DLD1 (cell line): ENCODE results near the gene PHACTR3.

Experiments
- in situ Hi-C: cut with HindIII; loops from 2 replicates; pipeline ENCODE4 v1.10.0; 2017; ENCODE audit warnings: low sequenced_read_pairs

PHACTR3 gene

DNA sequence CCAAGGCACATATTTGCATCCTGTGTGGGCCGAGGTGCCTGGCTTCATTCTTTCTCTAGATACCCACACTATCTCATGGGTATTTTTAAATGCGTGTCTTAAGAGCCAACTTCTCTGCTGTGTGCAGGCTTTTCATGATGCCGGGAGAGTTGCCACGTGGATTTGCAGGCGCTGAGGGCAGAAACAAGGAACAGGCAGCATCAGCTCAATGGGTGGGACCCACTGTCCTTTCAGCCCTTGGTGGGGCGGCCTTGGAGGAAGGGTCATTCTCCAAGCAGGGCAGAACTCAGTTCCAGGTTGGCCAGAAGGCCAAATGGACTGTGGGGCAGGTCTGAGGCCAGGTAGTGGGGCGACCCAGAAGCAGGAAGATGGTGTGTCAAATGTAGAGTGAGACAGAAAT, 84.7 kb downstream of the PHACTR3 start:
- in situ Hi-C loops = no loop called here

DNA sequence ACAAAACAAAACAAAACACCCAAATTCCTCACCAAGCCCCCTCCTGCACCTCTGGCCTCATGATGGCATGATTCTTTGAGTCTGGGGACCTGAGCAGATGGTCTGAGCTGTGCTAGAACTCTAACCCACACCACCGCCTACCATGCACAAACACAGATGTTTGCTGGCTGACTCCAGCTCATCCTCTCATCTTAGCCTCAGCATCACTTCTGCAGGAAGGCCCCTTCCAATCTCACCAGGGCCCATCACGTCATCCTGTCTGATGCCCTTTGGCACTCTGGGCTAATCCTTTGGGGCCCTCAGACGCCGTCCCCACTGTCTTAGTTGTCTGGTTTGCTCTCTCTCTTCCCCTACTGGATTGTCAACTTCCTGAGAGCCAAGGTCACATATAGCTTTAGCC, 85.8 kb downstream of the PHACTR3 start:
- in situ Hi-C loops = no loop called here

DNA sequence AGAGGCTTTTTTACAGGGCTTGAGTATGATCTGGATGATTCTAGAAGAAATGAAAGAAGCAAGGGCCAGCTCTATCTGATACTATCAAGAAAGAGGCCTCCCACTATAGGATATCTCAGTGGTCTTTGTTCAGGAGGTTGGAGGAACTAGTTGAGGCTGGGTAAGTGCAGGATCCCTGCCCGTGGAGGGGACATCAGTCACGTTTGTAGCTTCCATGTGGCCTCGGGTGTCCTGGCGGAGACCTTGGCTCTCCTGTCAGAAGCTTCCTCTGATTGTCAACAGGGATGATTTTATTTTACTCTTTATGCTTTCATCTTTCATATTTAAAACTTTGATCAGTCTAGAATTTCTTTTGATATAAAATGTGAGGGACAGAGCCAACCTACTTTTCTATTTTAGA, 86.6 kb downstream of the PHACTR3 start:
- in situ Hi-C loops = no loop called here

DNA sequence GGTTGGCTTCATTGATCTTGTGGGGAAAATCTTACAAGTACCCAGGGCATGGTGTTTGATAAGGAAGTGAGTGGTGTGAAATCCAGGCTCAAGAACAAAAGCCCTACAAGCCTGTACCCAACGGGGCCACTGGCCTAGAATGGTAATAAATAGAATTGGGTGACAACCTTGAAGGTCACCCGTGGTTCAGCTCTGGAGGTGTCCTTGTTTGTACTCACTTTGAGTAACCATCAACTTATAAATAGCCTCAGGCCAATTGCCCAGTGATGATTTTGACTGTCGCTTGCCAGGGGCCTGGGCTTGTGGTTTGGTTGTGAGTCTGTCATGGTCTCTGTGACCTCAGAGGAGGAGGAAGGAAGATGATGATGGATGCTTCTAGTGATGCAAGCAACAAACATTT, 87.8 kb downstream of the PHACTR3 start:
- in situ Hi-C loops = no loop called here

DNA sequence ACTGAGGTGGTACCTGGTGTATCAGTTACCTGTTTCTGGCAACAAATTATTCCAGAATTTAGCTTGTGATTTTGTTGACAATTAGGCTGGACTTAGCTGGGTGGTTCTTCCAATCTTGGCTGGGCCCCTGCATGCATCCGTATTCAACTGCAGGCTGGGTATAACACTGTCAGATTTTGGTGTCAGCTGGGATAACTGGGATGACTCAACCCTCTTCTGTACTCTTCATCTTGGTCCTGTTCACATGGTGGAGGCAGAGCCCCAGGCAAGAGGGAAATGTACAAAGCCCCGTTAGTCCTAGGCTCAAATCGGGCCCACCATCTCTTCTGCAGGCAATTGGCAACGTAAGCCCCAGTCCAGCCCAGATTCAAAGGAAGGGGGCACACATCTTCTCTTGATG, 89.2 kb downstream of the PHACTR3 start:
- in situ Hi-C loops = no loop called here

DNA sequence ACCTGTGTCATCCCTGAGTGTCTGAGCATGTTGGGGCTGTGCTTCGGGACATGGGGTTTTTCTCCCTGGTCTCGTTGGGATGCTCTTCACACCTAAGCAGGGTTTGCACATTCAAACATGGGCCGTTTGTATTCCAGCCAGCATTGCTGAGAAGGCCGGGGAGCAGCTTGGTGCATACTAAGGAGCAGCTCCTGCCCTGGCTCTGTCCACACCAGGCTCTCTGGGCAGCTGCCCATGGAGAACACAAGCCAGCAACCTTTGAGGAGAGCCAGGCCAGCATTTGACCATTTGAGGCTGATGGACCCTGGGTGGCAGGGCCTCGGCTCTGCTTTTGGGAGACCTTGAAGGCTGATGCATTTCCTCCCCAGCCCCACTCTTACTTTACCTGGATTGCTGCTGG, 92.1 kb downstream of the PHACTR3 start:
- in situ Hi-C loops = no loop called here

DNA sequence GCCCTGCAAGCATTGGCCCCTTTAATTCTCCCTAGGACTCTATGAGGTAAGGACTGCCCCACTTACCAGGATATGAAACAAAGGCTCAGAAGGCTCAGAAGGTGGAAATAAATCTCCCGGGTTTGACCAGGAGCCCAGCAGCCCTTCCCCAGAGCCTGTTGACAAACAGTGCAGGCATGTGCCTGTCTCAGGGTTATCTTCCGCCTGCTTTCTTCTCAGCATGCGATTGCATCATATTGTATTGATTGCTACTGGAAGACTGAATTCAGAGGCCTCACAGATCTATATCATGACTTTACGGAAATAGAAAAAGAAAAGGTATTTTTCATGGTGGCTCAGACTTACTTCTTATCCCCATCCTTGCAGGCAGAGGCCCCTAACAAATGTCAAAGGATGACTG, 92.7 kb downstream of the PHACTR3 start:
- in situ Hi-C loops = no loop called here

DNA sequence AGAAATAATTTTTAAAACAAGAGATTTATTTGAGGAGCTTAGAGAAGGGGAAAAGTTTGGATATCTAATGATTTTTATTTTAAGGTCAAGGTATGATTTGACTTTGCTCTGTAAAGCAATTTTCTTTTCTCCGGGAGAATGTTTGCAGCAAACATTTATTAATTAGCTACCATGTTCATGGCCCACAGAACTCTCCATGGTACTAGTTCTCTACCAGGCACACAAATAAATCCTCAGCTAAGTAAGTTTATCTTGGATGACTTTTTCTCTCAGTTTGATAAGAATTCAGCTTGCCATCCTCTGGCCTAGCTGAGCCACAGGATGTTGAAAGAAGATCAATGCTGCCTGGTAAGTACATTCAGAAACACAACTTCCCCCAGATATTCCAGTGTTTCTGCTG, 94.3 kb downstream of the PHACTR3 start:
- in situ Hi-C loops = no loop called here

DNA sequence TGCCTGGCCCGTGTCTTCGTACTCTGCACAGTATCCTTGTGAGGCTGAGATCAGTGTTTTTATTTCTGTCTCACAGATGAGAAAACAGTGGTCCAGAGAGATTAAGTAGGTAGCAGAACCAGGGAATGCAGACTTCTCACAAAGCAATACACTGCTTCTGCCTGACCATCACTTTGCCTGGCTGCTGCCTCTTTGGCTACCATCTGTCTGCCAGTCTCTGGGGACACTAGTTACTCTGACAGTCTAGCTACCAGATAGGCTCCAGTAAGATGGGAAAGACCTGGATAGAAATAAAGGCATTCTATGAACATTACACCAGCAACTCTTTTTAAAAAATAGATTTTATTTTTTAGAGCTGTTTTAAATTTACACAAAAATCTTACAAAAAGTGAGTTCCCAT, 96.9 kb downstream of the PHACTR3 start:
- in situ Hi-C loops = no loop called here

DNA sequence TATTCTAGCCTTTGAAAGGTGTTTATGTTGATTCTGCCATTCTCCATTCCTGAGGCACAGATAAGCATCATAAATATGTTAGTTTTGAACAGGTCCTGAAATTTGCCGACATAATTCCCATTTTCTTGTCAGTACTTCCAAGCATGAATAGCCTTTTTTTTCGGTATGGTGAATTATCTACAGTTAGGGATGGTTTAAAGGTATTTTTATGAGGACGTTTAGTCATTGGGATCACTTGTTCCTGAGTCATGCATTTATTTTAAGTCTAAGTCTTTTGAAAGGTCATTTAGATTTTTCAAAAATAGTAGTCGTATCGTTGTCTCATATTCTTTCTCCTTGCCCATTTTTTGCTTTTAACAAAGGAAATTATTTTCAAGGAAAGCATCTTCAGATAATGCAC, 98.7 kb downstream of the PHACTR3 start:
- in situ Hi-C loops = no loop called here

DNA sequence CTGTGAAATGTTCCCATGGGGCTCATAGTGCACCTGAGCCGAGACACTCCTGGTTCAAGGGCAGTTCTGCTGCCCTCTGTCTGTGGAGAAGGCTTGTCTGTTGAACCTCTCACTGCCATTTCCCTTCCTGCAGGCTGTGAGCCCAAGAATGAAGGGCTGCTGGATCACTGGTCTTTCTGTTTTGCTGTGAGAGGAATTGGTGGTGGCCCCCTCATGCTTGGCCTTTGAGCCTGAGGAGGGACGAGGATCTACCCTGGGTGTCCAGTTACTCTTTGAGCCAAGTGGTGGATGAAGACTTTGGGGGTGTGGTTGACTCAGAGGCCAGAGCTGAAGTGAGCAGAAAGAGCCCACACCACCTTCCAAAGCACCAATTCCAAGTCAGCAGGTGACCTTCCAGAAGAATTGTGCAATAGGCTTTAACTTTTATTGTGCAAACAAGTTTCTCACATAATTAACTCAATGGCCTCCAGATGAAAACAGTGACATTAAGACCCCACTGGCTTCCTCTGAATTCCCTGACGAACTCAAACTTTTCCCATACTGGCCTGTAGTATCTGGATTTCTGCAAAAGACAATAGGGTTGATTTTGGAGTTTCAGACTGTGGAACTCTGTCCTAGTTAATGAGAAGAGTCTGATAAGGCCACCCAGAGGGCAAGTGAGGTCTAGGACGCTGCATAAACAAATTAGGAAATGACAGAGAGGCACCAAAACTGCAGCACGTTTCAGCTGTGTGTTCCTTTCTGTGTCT, 101.5 kb downstream of the PHACTR3 start:
- in situ Hi-C loops = no loop called here

DNA sequence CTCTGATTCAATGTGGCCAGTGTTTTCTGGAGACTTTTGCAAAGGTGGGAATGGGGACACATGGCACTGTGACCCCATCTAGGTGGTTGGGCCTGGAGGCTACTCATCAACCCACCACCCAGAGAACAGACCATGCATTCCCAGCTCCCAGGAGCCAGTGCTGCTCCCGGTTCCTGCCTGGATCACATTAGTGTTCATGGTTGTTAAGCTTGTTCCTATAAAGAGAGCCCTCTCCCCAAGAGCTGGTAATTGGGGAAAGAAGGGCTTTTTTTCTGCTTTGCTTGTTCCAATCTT, 102.0 kb downstream of the PHACTR3 start:
- in situ Hi-C loops = no loop called here

DNA sequence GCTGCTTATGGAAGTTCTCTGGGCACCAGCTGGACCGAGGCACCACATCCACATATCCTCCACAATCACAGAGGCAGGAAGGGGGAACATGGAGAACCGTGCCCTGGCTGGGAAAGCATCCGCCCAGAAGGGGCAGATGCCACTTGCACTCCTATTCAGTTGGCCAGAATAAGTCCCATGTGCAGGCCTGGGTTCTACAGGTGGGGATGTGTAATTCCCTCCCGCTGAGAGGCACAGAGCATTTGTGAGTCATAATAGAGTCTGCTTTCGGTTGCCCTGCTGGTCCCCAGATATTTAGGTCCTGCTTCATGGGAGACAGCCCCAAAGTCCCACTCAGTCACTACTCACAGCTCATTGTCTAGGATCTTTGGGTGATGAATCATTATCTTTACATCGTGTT, 104.0 kb downstream of the PHACTR3 start:
- in situ Hi-C loops = no loop called here

DNA sequence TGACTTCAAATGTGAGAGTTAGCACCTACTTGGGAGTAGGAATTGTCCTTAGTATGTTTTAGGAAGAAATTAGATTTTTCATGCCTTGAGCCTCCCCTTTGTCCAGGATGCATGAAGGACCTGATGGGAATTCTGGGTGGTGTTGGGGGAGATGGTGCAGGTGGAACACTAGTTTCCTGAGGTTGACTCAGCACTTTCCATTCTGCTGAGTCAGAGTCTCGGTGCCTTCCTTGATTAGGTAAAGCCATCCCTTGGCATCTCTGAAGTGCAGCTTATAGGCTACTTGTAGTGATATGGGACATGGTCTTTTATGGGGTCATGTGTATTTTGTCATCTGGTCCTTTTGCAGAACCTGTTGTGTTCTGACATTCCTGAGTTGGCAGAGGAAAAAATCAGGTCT, 105.3 kb downstream of the PHACTR3 start:
- in situ Hi-C loops = no loop called here

DNA sequence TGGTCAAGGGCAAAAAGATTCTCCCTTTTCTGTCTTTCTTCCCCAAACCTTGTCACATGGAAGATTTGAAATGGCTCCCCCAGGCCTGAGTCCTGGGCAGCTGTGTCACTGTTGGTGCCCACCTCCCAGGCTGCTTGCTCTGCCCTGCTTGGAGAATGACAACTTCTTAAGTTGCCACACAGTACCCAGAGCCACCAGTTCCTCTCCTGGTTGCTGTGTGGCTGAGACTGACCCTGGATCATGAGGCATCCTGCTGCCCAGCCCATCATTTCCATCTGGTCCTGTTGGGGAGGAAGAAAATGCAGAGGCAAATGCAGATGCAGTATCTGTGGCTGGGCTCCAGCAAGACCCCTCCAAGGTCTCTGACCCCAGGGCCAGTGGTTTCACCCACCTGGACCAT, 113.7 kb downstream of the PHACTR3 start:
- in situ Hi-C loops = no loop called here

DNA sequence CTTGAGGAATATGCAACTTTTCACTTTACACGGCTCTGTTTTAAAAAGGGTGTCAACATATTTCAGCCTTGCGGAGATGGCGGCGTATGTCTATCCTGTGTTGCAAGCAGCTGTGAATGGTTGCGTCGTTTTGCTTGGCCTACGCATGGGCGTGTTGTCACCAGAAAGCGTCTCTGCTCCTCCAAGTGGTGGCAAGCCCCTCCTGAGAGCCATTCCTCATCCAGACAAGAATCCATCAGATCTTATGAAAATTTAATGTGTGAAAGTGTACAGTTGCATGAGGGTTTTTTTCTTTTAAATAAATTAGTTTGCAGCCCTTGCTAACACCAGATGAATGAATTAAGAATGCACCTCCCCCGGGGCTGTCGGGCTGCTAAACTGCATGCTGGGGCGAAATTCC, 114.4 kb downstream of the PHACTR3 start:
- in situ Hi-C loops = no loop called here

DNA sequence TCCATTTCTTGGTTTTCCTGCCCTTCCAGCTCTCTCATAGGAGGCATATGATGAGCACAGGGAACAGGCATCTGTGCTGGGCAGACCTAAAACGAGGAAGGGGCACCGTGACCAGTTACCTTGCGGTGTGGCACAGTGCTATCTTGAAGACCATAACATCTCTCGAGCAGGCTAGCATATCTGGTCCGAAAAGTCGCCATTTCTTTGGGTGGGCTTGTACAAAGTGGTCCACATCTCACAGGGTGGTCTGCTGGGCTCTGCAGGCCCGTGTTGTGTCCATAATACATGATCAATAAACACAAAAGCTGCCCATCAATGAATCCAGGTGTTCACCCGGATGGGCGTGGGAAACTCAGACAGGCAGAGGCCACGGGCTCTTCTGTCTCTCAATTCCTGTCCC, 115.7 kb downstream of the PHACTR3 start:
- in situ Hi-C loops = no loop called here

DNA sequence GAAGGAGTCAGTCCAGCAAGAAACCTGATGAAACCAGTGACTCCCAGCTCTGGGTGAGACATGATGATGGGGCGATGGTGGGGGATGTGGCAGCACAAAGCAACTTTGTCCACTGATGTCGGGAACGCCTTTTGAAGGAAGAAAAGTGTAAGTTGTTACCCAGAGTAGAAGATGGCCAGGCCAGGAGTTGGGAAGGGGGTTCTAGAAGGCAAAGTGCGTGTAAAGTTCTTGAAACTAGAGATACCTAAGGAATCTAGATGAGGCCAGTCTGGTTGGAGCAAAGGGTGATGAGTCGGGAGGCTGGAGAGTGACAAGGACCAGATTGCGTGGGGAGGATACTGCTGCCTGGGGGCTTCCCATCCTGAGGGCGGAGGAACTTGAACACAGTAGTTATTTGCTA, 117.0 kb downstream of the PHACTR3 start:
- in situ Hi-C loops = no loop called here

DNA sequence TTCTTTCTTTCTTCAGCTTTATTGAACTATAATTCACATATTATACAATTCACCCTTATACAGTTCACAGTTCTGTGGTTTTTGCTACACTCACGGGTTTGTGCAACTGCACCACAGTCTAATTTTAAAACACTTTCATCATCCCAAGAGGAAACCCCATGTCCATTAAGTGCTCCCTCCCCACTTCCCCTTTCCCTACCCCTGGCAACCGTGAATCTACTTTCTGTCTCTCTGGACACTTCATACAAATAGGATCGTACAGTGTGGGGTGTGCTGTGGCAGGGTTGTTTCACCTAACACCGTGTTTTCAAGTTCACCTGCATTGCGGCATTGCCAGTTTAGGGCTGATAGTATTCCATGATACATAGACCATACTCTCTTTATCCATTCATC, 118.8 kb downstream of the PHACTR3 start:
- in situ Hi-C loops = no loop called here

DNA sequence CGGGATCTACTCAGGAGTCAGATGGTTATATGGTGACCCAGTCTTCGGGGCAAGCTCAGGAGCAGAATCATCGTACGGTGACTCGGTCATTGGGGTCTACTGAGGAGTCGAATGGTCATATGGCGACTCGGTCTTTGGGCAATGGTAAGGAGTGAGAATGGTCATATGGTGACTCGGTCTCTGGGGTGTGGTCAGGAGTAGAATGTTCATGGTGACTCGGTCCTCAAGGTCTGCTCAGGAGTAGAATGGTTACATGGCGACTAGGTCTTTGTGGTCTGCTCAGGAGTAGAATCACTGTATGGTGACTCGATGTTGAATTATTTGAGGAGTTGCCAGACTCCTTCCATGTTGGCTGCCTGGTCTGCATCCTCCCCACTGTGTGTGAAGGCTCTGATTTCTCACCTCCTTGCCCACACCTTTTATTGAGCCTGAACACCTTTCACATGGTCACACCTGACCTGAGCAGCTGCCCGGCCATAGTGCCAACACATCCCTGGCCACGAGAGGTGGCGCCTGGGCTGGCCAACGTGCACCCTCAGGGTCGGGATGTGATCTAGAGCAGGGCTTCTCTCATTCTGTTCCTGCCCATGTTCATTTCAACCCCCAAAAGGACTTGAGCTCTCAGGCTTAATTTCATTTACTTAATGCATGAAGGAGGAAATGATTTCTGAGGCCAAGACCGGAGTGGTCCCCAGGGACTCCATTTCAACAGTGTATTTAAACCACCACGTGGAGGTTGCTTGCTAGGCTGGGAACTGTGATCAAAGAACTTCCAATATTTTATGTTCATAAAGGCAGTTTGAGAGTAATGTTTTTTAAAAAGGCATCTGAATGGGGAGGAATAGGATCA, 119.5 kb downstream of the PHACTR3 start:
- in situ Hi-C loops = no loop called here

DNA sequence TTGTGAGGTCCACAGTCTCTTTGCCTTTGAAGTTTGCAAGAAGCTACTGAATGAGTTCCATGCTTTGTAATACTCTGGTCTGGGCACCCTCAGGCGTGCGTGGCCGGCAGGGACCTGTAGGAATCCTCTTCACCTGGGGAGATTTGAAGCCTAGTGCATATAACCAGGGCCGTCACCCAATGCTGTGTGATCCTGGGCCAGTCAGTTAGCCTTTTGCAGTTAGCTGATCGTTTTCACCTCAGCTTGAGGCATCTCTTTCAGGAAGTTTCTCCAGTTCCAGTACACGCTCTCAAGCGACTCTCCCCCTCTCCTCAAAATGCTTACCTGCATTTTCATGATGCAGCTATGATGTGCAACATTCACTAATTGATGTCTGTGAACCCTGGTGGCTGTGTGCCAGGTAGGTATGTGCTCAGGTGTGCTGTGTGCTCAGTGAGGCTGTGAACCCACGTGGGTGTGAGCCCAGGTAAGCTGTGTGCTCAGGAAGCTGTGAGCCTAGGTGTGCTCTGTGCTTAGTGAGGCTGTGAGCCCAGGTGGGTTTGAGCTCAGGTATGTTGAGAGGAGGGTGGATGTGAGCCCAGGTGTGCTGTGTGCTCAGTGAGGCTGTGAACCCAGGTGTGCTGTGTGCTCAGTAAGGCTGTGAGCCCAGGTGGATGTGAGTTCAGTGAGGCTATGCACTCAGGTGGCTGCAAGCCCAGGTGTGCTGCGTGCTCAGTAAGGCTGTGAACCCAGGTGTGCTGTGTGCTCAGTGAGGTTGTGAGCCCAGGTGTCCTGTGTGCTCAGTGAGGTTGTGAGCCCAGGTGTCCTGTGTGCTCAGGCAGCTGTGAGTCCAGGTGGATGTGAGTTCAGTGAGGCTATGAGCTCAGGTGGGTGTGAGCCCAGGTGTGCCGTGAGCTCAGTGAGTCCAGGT, 120.4 kb downstream of the PHACTR3 start:
- in situ Hi-C loops = no loop called here
